GM19463 (cell line): ENCODE data around the gene TMEM63A.
A peak's percentile ranks its signal among the peaks of the same experiment; 100 is the strongest.

Experiments used
- ATAC-seq: cut with Tn5 transposase; IDR thresholded peaks from one replicate; pipeline ENCODE4 v1.9.1; 2021; ENCODE audit warnings: mild to moderate bottlenecking, moderate library complexity; ENCODE audit not compliant: unreplicated experiment

TMEM63A gene

GRCh38 chr1:225886159-225887029, 4.2 kb upstream of the TMEM63A start:
- no peak for ATAC-seq

GRCh38 chr1:225885336-225885735, 3.2 kb upstream of the TMEM63A start:
- no peak for ATAC-seq

GRCh38 chr1:225883616-225884265, 1.6 kb upstream of the TMEM63A start:
- ATAC-seq: no peak

GRCh38 chr1:225882694-225883615, 775 bp upstream of the TMEM63A start:
- ATAC-seq: peak; percentile 20

GRCh38 chr1:225881081-225881958, 860 bp downstream of the TMEM63A start:
- ATAC-seq: peak; percentile 15

- ATAC-seq: no peak
Observed at GRCh38 chr1:225880636-225881035, 1.5 kb downstream of the TMEM63A start.

- ATAC-seq: no peak
Observed at GRCh38 chr1:225880222-225880588, 2.0 kb downstream of the TMEM63A start.

GRCh38 chr1:225879521-225880221, 2.5 kb downstream of the TMEM63A start:
- ATAC-seq: no peak

- ATAC-seq: no peak
Observed at GRCh38 chr1:225878282-225878681, 3.9 kb downstream of the TMEM63A start.

- ATAC-seq: no peak
Observed at GRCh38 chr1:225877580-225877979, 4.6 kb downstream of the TMEM63A start.

- no peak for ATAC-seq
Observed at GRCh38 chr1:225876900-225877510, 5.2 kb downstream of the TMEM63A start.

- ATAC-seq: no peak
Observed at GRCh38 chr1:225875044-225875815, 7.0 kb downstream of the TMEM63A start.

- ATAC-seq: no peak
Observed at GRCh38 chr1:225874431-225874830, 7.7 kb downstream of the TMEM63A start.

- no peak for ATAC-seq
Observed at GRCh38 chr1:225873281-225873850, 8.8 kb downstream of the TMEM63A start.

- ATAC-seq: no peak
Observed at GRCh38 chr1:225872075-225872430, 10.1 kb downstream of the TMEM63A start.

- ATAC-seq: no peak
Observed at GRCh38 chr1:225871359-225872074, 10.7 kb downstream of the TMEM63A start.

GRCh38 chr1:225870911-225871310, 11.3 kb downstream of the TMEM63A start:
- ATAC-seq: no peak
